Stimulated activated CD8-positive, alpha-beta memory T cell treated with anti-CD3 and anti-CD28 coated beads, Interleukin-12 subunit alpha, Interleukin-12 subunit beta, amount 100 ng/mL, for 4 hours (primary cell): ENCODE results near the gene EPS15.

ENCODE experiments used
- DNase-seq: peaks from one replicate; pipeline ENCODE4 v3.0.0-alpha.2; 2020; ENCODE audit warnings: low read depth

The EPS15 gene

DNA sequence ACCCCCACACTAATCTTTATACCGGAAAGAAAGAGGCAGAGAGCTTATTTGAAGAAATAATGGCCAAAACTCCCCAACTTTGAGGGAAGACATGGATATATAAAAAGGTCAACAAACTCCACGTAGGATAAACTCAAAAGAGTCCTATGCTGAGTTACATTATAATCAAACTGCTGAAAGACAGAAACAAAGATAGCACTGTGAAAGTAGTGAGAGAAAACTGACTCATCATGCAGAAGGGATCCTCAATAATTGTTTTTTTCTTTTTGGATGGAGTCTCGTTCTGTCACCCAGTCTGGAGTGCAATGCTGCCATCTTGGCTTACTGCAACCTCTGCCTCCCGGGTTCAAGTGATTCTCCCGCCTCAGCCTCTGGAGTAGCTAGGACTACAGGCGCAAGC lies 140.2 kb downstream of the EPS15 start:
- DNase-seq, result no peak

DNA sequence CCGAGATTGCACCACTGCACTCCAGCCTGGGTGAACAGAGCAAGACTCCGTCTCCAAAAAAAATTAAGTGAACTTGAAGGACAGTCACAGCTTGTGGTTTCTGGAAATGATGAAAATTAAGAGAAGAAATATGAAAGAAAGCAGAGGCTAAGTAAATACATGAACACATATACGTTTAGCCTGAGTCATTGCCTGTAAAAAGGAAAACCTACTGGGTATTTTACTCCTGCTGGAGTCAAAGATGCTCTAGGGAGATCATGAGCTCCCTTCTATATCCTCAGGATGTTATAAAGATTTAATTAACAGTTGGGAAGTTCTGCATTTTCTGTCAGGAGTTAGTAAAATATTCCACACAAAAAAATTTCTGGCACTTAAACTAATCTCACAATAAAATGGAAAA lies 145.2 kb downstream of the EPS15 start:
- no peak for DNase-seq

DNA sequence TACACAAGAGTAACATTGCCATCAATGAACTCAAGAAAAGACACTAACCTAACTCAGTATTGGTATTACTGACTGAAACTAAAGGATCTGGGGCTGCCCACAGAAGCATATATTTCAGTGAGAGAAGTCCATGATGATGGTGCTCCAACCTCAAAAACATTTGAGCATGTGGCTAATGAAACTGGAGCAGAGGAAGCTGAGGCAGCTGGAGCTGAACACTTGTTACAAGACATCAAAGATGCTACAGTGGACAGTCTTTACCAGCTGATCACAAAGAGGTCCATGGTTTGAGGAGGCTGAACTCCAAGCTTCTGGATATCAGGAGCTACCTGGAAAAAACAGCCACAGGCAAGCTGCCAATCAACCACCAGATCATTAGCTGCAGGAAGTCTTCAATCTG lies 146.5 kb downstream of the EPS15 start:
- no peak for DNase-seq

DNA sequence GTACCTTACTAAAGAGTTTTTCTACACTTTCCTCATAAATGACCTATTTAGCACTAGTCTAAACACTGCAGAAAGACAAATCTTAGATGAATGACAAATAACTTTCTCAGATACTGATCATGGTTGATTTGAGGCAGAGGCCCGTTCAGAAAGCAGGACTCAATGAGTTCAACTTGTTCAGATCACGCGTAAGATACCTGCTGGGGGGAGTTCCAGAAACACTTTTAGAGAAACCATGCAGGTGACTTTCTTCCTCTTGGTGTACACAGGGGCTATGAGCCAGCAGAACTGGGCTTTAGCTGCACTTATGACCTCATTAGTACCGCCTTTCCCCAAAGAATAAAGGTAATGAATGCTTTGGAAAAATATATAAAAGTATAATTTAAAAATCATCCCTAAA lies 149.9 kb downstream of the EPS15 start:
- DNase-seq, result no peak

DNA sequence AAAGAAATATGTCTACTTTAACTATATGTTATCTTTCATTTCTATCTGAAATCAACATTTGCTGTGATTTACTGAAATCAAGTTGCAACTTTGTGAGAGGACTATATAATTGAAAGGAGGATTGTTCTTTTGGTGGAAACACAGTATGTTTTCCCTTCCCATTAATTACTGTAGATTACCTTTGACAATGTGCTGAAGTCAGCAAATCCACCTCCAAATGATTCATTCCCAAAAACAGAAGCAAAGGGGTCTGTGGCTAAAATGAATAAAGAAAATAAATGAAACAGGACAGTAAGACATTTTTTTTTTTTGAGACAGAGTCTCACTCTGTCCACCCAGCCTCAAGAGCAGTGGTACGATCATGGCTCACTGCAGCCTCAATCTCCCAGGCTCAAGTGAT lies 153.3 kb downstream of the EPS15 start:
- DNase-seq, result no peak

DNA sequence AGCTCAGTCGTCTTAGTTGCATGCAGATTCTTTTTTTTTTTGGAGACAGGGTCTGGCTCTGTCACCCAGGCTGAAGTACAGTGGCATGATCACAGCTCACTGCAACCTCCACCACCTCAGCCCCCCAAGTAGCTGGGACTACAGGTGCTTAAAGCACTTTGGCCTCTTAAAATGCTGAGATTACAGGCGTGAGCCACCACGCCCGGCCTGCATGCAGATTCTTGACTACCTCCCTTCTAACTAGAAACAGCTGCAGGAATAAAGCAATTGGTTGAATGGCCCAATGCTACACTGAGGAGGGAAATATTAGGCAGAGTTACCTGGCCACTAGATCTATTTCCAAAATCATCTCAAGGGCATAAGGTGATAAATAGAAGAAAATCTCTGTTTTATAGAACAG lies 159.2 kb downstream of the EPS15 start:
- no peak for DNase-seq

DNA sequence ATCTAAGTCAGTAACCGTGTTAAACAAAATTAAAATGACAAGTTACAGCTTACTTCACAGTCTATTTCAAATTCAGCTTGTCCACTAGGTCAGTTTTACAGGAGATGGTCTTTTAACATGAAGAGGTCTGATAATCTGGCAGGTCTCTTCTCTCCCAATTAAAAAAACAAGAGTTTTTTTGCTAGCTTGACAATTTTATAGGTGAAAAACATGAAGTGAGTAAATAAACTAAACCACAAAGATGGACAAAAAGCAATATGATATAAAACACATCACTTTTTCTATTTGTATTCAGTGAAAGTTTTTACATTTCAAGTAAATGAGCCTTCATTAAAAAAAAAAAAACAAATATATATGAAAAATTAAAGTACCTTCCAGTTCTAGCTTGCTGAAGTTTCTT lies 163.7 kb downstream of the EPS15 start:
- DNase-seq, result no peak

DNA sequence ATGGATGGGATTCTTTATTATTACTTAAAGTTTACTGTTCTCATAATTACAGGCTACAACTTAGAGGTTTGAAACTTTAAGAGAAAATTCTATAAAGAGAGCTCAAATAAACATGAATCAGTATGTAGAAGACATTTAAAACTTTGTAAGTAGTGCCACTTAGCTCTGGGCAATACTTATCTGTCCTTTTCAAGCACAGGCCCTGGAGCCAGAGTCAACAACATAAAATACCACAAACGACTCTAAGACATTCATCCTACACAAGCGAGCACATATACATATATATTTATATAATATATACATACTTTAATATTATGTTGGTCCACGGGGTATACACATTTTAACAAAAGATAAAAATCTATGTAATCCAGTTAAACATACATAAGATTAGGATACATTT lies 164.7 kb downstream of the EPS15 start:
- DNase-seq, result no peak

DNA sequence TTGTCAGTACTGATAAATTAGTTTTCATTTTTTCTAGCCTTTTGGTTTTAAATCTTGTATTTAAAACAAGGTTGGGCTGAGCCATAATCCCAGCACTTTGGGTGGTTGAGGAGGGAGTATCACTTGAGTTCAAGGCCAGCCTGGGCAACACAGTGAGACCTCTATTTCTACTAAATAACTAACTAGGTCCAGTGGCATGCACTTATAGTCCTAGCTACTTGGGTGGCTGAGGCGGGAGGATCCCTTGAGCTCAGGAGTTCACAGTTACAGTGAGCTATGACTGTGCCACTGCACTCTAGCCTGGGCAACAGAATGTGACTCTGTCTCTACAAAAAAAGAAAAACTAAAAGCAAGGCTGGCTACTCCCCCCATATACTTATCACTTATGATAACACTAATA lies 167.2 kb downstream of the EPS15 start:
- no peak for DNase-seq

DNA sequence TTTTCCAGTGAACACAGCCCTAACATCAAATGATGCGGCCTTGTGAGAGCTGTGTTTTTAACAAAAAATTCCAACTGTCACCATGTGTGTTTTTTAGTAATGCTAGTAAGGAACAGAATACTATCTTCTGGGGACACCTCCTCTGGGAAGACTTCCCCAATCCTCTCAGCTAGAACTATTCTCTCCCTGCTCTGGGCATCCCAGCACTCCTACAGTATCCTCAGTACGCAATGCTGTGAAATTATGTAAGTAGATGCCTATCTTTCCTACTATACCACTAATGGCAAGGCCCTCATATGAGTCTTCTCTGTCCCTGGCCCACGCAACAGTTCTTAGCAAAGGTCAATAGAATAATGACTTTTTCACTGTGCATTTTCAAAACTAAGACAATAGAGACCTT lies 169.2 kb downstream of the EPS15 start:
- DNase-seq, result no peak

DNA sequence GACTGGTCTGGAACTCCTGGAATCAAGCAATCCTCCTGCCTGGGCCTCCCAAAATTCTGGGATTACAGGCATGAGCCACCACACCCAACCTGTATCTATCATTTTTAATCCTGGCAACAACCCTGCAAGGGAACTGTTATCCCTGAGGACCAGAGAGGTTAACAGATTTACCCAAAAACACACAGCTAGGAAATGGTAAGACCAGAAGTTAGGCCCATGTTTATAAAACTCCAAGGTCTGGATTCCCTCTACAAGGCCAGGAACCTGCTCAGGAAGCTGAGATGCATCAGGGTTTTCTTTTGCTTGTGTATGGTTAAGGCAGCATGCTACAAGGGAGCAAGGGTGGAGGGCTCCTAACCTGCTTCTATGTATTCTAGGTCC lies 170.9 kb downstream of the EPS15 start:
- no peak for DNase-seq

DNA sequence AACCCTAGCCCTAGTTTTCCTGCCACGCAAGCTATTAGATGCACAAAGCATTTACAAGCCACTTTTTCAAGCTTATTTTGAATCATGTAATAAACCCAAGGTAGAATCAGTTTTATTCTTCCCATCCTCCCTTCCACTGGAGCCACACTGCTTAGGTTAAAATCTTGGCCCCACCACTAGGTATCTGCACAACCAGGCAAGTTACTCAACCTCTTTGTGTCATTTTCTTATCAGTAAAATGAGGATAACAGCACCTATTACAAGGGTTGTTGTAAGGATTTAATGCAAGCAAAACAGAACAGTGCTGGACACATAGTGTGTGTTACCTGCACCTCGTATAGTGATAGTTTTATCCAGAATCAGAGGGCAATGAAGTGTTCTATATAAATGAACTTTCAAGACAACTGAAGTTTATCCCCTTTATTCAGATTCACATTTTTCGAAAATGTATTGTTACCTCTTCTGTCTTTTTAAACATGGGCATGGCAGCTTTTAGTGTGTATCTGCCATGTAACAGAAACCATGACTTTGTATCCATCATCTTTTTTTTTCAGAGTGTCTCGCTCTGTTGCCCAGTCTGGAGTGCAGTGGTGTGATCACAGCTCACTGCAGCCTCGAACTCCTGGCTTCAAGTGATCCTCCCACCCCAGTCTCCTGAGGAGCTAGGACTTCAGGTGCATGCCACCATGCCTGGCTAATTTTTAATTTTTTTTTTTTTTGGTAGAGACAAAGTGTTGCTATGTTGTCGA lies 171.5 kb downstream of the EPS15 start:
- DNase-seq, result no peak

DNA sequence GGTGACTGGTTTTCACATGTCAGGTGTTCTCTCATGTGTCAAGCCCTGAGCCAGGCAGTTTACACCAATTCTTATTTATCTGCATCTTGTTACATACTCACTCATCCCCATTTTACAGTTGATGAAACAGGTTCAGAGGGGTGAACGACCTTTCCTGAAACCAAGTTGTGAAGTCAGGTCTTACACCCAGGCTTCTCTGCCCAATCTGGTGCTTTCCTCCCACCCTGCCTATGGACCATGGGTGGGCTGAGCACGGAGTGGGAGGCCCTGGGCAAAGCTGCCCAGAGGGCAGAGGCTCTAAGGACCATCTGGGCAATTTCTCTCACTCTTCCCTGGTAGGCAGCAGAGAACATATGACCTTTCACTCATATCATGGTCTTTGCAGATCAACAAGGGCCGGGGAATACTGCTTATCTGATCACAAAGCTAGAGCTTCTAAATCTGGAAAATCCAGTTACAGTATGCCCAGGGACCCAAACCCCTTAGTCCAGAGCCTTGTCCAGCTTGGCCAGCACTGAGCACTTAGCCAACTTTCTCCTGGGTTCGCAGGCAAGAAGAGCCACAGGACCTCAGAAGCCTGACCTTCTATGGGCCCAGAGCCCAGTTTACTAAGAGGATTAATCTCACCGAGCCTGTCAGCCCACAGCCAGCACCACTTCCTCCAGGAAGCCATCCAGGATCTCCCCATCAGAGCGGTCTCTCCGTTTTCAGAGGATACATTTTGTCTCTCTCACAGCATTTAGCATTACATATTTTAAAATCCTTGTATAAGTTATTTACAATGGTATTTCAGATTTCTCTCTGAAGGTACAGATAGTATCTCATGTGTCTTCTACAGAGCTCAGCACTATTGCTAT lies 172.8 kb downstream of the EPS15 start:
- DNase-seq, result no peak

DNA sequence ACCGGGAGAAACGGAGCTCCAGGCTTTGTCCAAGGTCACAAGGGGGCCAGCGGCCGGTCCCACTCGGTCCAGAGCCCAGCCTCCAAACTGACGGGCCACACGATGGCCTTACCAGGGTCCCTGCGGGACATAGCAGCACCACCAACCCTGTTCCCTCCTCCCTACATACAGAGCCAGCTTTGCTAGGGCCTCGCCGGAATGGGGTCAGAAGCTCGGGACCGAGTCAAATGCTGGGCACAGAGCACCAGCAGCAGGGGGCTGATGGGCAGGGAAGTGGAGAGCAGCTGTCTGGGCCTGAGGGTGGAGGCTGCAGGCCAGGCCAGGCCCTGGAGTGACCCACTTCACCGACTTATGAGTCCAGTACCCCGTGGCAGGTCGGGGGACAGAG lies 173.8 kb downstream of the EPS15 start:
- no peak for DNase-seq

DNA sequence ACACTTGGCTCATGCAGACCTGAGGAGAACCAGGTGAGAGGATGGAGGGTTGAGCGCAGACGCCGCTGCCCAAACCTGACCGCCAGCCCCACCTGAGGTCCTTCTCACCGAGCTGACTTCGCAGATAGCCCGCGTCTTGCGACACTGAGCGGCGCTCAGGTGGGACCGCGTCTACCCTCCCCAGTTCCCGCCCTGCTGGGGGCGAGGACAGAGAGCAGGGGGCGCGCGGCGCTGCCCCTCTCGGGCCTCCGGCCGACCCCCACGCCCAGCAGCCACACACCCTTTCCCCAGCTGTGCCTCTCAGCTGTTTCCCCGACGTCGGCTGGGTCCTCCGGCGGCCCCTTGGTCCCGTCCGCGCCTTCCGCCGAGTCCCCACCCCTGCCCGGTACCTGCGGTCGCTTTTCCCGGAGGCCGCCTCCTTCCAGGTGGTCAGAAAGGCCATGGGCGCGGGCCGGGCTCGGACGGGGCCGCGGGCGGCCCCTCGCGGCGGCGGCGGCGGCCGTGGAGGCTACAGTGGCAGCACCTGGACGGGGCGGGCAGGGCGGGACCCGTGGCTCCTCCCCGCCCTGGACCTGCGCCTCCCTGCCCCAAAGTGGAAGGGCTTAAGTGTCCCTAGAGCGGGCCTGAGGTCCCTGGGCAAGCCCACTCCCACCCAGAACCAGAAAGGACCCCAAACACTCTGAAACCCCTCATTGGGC lies 174.3 kb downstream of the EPS15 start:
- DNase-seq, result no peak

DNA sequence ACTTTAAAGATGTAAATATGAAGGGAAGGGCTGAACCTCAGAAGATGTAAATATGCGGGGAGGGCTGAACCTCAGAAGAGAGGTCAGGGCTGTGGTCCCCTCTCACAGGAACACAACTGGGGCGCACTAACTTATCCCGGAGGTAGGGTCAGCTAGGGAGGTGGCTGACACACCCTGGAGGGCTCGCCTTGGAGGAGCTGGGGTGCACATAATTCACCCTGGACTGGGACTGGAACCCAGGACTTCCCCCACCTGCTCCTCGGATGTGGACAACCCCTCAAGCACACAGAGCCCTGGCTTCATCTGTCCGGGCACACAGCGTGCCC lies 174.8 kb downstream of the EPS15 start:
- no peak for DNase-seq

DNA sequence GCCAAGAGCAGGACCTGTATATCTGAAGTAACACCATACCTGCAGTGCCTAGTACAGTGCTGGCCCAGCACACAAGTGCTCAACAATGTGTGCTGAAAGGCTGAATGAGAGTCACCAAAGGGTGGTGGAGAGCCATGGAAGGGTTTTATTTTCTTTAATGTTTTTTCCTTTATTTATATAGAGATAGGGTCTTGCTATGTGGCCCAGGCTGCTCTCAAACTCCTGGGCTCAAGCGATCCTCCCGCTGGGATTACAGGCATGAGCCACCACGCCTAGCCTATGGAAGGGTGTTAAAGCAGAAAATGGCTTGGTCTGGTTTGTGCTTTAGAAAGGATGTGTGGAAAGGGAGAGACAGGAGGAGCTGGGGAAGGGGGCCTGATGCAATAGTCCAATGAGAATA lies 175.4 kb downstream of the EPS15 start:
- DNase-seq, result no peak

DNA sequence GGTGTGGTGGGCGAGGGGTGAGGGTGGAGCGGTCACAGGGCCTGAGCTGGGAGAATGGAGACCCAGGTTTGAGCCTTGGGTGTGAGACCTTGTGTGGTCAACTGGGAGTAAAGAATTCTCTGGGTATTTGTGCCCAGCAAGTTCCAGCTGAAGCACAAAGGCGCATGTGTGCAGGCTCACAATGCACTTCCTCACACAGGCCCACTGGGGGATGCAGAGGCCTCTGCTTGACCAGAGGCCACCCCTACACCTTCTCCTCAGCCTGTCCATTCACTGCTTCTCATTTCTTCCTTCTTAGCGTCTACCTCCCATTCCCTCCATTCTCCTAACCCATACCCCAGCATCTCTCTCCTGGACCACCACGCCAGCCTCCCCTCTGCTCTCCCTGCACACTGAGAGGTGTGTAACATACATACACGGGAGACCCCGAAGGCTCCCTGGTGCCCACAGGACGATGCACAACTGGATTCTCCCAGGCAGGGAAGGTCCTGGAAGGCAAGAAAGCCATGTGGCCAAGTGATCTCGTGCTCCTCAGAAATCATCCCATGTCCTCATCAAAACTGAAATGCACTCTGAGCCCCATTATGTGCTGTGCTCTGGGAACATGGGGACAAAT lies 176.4 kb downstream of the EPS15 start:
- DNase-seq, result no peak

DNA sequence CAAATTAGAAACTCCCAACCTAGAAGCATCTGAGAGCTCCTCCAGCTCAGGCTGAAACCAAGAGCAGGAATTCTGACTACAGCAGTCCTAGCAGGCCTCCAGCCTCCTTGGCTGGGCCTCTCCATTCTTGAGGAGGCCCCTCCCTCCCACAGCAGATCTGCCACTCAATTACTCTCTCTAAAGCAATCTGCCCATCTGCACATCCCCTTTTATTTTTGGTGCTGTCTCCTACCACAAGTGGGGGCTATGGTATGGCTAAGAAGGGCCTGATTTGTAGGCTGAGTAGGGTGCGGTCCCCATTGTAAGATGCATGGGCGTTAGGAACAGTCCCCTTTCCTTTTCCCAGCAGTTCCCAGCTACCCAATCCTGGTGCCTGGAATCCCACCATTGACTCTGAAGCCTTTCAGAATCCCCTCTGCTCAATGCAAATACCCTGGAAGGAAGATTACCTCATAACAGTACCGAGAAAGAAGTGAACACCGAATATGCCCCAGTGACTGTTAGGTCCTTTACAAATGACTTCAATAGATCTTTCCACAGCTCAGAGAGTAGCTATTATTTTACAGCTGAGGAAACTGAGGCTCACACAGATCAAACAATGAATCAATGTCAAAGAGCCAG lies 177.1 kb downstream of the EPS15 start:
- DNase-seq, result no peak

DNA sequence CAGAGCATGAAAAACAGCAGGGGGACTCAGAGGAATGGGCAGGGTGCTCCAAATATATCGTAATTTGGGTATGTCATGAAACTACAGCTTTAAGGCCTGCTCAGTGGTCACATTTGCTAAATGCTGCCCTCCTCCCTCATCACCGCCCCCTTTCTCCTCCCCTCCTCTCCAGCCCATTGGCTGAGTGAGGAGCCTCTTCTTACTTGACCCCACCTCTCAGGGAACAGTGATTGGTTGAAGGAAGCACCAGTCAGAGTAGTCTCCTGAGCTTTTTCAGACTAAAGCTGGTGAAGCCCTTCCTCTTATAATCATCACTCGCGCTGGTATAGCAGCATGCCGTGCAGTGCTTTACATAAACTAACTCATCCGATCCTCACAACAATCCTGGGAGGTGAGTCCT lies 178.7 kb downstream of the EPS15 start:
- no peak for DNase-seq

DNA sequence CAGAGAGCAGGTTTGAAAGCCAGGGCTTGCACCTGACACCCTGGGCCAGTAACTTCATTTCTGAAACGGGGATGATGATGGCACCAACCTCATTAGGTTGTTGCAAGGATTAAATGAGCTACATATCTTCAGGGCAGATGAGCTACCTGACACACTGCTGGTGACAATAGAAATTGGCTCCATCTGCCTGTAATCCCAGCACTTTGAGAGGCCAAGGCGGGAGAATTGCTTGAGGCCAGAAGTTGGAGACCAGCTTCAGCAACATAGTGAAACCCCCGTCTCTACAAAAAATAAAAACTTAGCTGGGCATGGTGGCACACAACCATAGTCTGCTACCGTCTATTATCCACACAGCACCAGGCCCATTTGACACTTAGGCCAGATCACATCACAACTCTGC lies 182.4 kb downstream of the EPS15 start:
- no peak for DNase-seq

DNA sequence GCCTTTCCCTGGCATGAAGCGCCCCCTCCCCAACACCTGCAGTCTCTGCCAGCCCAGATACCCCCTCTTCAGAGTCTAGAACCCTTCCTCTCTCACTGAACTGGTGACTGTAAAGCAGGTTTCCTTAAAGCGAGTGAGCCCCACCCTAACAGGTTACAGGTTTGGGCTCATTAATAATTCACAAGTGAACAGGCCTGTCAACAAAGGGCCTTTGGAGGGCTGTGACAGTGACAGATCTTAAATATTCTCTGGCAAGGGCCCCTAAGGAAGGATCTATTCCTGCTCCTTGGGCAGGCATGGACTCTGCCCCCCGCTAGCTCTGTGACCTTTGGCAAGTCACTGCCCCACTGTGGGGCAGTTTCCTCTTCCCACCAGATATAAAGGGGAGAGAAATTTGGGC lies 183.1 kb downstream of the EPS15 start:
- no peak for DNase-seq
